GM12892 (cell line): Measurements from ENCODE around the gene LRP3.

Source experiments
- POLR2A ChIP-seq: IDR thresholded peaks from 2 replicates; pipeline ENCODE4 v1.6.1; 2011; ENCODE audit warnings: low read depth, low read length, control low read depth
- POLR2AphosphoS5 ChIP-seq: IDR thresholded peaks from 2 replicates; pipeline ENCODE4 v1.6.1; 2011; ENCODE audit warnings: low read depth, low read length, control low read depth
- TAF1 ChIP-seq: IDR thresholded peaks from 2 replicates; pipeline ENCODE4 v1.6.1; 2011; ENCODE audit warnings: low read depth, mild to moderate bottlenecking, control low read depth, low read length, borderline replicate concordance

- TF ChIP-seq POLR2A (no peak), POLR2AphosphoS5 (no peak), TAF1 (no peak)
These were observed 33.1 kb downstream of the LRP3 start for GRCh38 chr19:33227242-33227650.
